Measurements from ENCODE around the gene COL23A1. TPM values are rescaled to one million over a fixed set of nuclear protein-coding genes. Genes with fewer than 3 reads are reported as not detected.
A peak's percentile ranks its signal among the peaks of the same experiment; 100 is the strongest.

The COL23A1 gene
- total RNA-seq, 1 donor from 2014 or later, result 4.3 TPM

- no peak overlapping the region for H3K4me3 ChIP-seq
- intact Hi-C loops (cut with DNase I), result loop anchor here (5.0 kb wide), 1 partner anchor 268 kb away; no protein-coding TSS in a partner anchor
- H3K27me3 ChIP-seq, result no peaks in the 10 kb centered on the region
- no peak overlapping the region for H3K27ac ChIP-seq
- peak in 1 of 3 experiments; percentile 26 for TF ChIP-seq CTCF (IDR thresholded peaks at IDR 0.05)
- H3K36me3 ChIP-seq, result no peaks in the 10 kb centered on the region
- no peaks in the 10 kb centered on the region for H3K4me1 ChIP-seq
- no peak for DNase-seq (ENCODE audit: low spot score in 2 of 2)
- H3K9me3 ChIP-seq, result peaks cover 0 to 5% of the 10 kb centered on the region in 2 donors
Measured at GRCh38 chr5:178284093-178284675, 306.0 kb downstream of the COL23A1 start.

DNA sequence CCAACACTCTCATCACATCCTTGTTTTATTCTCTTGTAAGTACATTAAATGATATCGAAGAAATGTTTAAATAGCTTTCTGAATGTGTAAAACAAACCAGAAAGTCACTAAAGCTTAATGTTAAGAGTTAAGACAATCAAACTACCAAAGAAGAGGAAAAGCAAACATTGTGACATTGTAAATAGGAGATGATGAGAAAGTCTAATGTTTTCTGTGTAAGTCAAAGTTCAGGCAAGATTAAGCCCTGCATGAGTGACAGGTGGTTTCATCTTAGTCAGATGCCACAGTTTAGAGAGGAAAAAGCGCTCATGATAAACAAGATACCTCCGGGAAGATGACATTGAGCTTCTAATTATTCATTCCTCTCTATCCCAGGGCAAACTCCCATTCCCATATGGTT lies 306.7 kb downstream of the COL23A1 start:
- no peak for DNase-seq (ENCODE audit: low spot score in 2 of 2)
- H3K36me3 ChIP-seq, result no peaks in the 10 kb centered on the region
- no peaks in the 10 kb centered on the region for H3K27me3 ChIP-seq
- no peak overlapping the region for H3K27ac ChIP-seq
- no peaks in the 10 kb centered on the region for H3K4me1 ChIP-seq
- H3K4me3 ChIP-seq, result no peak overlapping the region
- intact Hi-C loops (cut with DNase I), result loop anchor here (5.0 kb wide), 1 partner anchor 269 kb away; no protein-coding TSS in a partner anchor
- TF ChIP-seq CTCF (IDR thresholded peaks at IDR 0.05), result no peak
- H3K9me3 ChIP-seq, result peaks cover 0 to 5% of the 10 kb centered on the region in 2 donors

DNA sequence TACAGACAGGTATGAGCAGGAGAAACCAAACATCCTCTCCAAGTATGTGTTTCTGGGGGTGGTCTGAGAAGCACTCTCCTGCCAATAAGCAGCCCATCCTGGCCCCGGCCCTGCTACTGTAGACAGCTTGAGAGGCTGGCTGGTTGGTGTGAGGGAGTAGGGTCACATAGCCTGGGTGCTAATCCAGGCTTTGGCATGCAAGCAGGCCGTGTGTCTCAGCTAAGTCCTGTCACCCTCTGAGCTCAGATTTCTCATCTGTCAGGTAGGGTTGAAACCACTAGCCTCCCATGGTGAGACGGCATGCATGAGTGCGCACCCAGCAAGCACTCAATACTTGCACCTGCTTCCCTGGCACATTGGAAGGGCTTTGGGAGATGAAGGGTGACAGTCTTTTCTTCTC lies 307.8 kb downstream of the COL23A1 start:
- intact Hi-C loops (cut with DNase I), result loop anchor here (5.0 kb wide), 1 partner anchor 270 kb away; no protein-coding TSS in a partner anchor
- no peak overlapping the region for H3K27ac ChIP-seq
- no peak for TF ChIP-seq CTCF (IDR thresholded peaks at IDR 0.05)
- H3K4me3 ChIP-seq, result no peak overlapping the region
- no peaks in the 10 kb centered on the region for H3K36me3 ChIP-seq
- H3K27me3 ChIP-seq, result no peaks in the 10 kb centered on the region
- H3K4me1 ChIP-seq, result no peaks in the 10 kb centered on the region
- peaks cover 0 to 5% of the 10 kb centered on the region in 2 donors for H3K9me3 ChIP-seq
- no peak for DNase-seq (ENCODE audit: low spot score in 2 of 2)

DNA sequence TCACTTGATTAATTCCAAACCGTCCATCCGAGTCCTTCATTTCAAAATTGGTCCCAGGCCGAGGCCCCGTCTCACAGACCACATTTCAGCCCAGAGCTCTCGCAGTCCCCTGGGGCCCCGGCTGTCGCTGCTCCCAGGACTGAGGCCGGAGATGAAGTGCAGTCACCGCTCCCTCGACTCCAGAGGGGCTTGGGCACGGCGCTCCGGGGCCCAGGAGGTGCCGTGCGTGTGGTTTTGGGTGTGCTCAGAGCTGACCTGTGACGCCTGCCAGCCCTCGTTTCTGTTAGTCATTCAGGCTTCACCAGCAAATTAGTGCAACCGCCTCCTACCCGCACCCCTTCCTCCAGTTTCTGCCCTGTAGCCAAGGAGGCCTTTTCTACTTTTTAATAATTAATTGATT lies 308.9 kb downstream of the COL23A1 start:
- Histone ChIP-seq H3K9me3 (peaks cover 0 to 5% of the 10 kb centered on the region in 2 donors), H3K27ac (no peak overlapping the region), H3K4me1 (no peaks in the 10 kb centered on the region), H3K36me3 (no peaks in the 10 kb centered on the region), H3K27me3 (no peaks in the 10 kb centered on the region), H3K4me3 (no peak overlapping the region)
- no peak for DNase-seq (ENCODE audit: low spot score in 2 of 2)
- intact Hi-C loops (cut with DNase I), result loop anchor here (5.0 kb wide), 1 partner anchor 271 kb away; no protein-coding TSS in a partner anchor
- TF ChIP-seq CTCF (IDR thresholded peaks at IDR 0.05), result no peak

DNA sequence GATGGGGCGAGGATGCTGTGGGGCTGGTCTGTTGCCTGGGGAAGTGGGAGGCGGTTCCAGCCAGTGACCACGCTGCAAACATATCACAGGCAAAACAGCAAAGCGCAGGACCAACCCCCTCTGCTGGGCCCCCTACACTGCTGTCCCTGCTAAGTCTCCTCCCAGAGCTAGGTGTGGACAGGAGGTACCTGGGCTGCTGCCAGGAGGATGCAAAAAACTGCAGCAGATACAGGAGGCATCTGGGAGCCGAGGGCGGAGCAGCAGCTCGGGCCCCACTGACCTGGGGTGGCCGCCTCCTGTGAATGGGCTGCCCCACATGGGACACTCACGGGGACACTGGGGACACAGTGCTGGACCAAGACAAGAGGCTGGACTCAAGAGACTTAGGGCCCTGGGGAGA lies 309.6 kb downstream of the COL23A1 start:
- no peak overlapping the region for H3K27ac ChIP-seq

More for the DNA sequence above, 309.6 kb downstream of the COL23A1 start:
- no peak for TF ChIP-seq CTCF (IDR thresholded peaks at IDR 0.05)
- H3K4me3 ChIP-seq, result no peak overlapping the region
- intact Hi-C loops (cut with DNase I), result loop anchor here (1.0 to 5.0 kb wide), 2 partner anchors 272 to 310 kb away; partner anchors contain the start of gene COL23A1
- no peak for DNase-seq (ENCODE audit: low spot score in 2 of 2)
- no peaks in the 10 kb centered on the region for H3K4me1 ChIP-seq
- no peaks in the 10 kb centered on the region for H3K27me3 ChIP-seq
- H3K36me3 ChIP-seq, result no peaks in the 10 kb centered on the region
- H3K9me3 ChIP-seq, result peaks cover 0 to 5% of the 10 kb centered on the region in 2 donors

All from ascending aorta (tissue), 2 donors.